Uterus (tissue), 4 donors: ENCODE data around the gene PTPRU. TPM values are rescaled to one million over a fixed set of nuclear protein-coding genes. Genes with fewer than 3 reads are reported as not detected.

ENCODE experiments used
- DNase-seq, 2 donors: peaks; one replicate each; pipeline ENCODE4 v3.0.0-alpha.2; 2019 to 2020
- H3K27ac ChIP-seq, 2 donors: fragments of 200-600 bp; sonication (generic); 1 replicate in 1 of 2; 2 replicates in 1 of 2; pipeline ENCODE4 v1.5.1; 2016 to 2018
- H3K27me3 ChIP-seq, 2 donors: fragments of 200-600 bp; sonication (generic); one replicate each; pipeline ENCODE4 v1.5.1; 2018 to 2019; ENCODE audit warnings: control low read depth in 1 of 2
- H3K36me3 ChIP-seq, 2 donors: fragments of 200-600 bp; sonication (generic); one replicate each; pipeline ENCODE4 v1.5.1; 2019; ENCODE audit warnings: control low read depth in 1 of 2
- H3K4me1 ChIP-seq, 2 donors: fragments of 200-600 bp; sonication (generic); one replicate each; pipeline ENCODE4 v1.5.1; 2018 to 2019; ENCODE audit warnings: control low read depth in 1 of 2
- H3K4me3 ChIP-seq, 2 donors: fragments of 200-600 bp; sonication (generic); 1 replicate in 1 of 2; 2 replicates in 1 of 2; pipeline ENCODE4 v1.5.1; 2018 to 2019; ENCODE audit warnings: mild to moderate bottlenecking in 1 of 2
- H3K9me3 ChIP-seq, 2 donors: fragments of 200-600 bp; sonication (generic); one replicate each; pipeline ENCODE4 v1.5.1; 2019; ENCODE audit warnings: control low read depth in 1 of 2
- POLR2A ChIP-seq, 2 donors: fragments of 450-650 bp; IDR thresholded peaks; one replicate each; pipeline ENCODE4 v1.6.1; 2016; ENCODE audit warnings: antibody characterized with exemption in 2 of 2, mild to moderate bottlenecking in 1 of 2, moderate library complexity in 1 of 2
- intact Hi-C: fragments of 100-400 bp; cut with DNase I; formaldehyde crosslinking; loops from one replicate; pipeline ENCODE4 v1.15.1; 2023; ENCODE audit warnings: low total_unique reads
- total RNA-seq, 4 donors: library from RNA; depleted of rRNA in 3 of 4; stranded (reverse); fragments of >200 nt in 3 of 4; gene quantifications; one replicate each; pipeline versions ENCODE4 v1.1.0 to v1.2.4, GENCODE V29; 2014 to 2023
- TF ChIP-seq, protein P1 (sequence below), 4 experiments: fragments of 200-600 bp in 2 of 4; fragments of 450-650 bp in 2 of 4; sonication (generic) in 2 of 4; IDR thresholded peaks; one replicate each; pipeline ENCODE4 v1.5.1; 2016 to 2019; ENCODE audit warnings: antibody characterized with exemption in 4 of 4, mild to moderate bottlenecking in 2 of 4, moderate library complexity in 1 of 4
- donor health status: DM: yes; HTN: yes; CAD: no.

The PTPRU gene
- total RNA-seq, 4 donors from 2014 or later, result 9.5 to 48.2 (median 33.4) TPM

DNA sequence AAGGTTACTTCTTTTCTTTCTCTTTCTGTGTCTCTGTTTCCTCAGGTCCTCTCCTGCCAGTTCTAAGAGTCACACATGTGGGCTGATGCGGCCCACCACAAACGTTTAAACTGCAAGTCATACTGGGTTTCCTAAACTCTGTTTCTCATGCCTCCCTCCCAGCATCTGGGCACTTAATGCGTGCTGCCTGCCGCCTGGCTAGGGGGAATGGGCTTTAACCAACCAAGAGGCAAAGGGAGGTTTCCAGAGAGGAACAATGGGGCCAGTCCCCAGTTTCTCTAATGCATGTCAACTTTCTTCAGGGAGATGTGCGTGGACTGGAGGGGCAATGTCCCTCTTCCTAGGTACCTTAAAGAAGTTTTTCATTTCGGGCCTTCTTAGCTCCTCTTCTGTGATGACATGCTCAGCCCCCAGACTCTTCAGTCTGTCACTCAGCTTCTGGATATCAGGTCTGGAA is 34.7 kb upstream of the PTPRU start:
- Histone ChIP-seq H3K36me3 (no peaks in the 10 kb centered on the region), H3K27me3 (no peaks in the 10 kb centered on the region), H3K27ac (peak overlapping the region; percentile 79 to 94), H3K9me3 (no peaks in the 10 kb centered on the region), H3K4me1 (peaks cover 0 to 5% of the 10 kb centered on the region in 2 donors), H3K4me3 (no peak overlapping the region)
- no peak for DNase-seq
- TF ChIP-seq POLR2A (IDR thresholded peaks at IDR 0.05), result no peak
- TF ChIP-seq, protein P1, sequence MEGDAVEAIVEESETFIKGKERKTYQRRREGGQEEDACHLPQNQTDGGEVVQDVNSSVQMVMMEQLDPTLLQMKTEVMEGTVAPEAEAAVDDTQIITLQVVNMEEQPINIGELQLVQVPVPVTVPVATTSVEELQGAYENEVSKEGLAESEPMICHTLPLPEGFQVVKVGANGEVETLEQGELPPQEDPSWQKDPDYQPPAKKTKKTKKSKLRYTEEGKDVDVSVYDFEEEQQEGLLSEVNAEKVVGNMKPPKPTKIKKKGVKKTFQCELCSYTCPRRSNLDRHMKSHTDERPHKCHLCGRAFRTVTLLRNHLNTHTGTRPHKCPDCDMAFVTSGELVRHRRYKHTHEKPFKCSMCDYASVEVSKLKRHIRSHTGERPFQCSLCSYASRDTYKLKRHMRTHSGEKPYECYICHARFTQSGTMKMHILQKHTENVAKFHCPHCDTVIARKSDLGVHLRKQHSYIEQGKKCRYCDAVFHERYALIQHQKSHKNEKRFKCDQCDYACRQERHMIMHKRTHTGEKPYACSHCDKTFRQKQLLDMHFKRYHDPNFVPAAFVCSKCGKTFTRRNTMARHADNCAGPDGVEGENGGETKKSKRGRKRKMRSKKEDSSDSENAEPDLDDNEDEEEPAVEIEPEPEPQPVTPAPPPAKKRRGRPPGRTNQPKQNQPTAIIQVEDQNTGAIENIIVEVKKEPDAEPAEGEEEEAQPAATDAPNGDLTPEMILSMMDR (IDR thresholded peaks at IDR 0.05), result no peak
- intact Hi-C loops, result loop anchor here (5.0 kb wide), 1 partner anchor 319 kb away; no protein-coding TSS in a partner anchor

DNA sequence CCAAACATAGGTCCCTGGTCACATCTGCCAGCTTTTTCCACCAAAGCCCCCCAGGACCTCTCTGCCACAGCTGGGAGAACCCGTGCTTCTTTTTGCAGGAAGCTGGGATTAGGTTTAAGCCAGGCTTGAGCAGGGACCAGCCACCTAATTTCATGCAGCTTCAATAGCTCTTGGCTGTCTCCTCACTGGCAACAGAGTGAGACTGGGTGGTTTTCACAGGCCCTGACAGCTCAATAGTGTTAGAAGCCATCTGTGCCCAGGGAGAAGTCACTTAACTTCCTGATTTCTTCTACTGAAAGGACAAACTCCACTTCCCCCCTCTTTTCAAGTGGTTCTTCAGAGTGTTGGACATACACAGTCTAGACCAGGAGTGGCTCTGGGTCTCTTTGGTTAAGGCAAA is 34.3 kb upstream of the PTPRU start:
- H3K27ac ChIP-seq, result peak overlapping the region; percentile 79 to 94
- no peak for DNase-seq
- peaks cover 0 to 5% of the 10 kb centered on the region in 2 donors for H3K4me1 ChIP-seq
- H3K4me3 ChIP-seq, result no peak overlapping the region
- H3K9me3 ChIP-seq, result no peaks in the 10 kb centered on the region
- H3K36me3 ChIP-seq, result no peaks in the 10 kb centered on the region
- intact Hi-C loops, result loop anchor here (5.0 kb wide), 1 partner anchor 320 kb away; no protein-coding TSS in a partner anchor
- H3K27me3 ChIP-seq, result no peaks in the 10 kb centered on the region
- no peak for TF ChIP-seq POLR2A (IDR thresholded peaks at IDR 0.05)
- TF ChIP-seq, protein P1 (IDR thresholded peaks at IDR 0.05), result no peak

DNA sequence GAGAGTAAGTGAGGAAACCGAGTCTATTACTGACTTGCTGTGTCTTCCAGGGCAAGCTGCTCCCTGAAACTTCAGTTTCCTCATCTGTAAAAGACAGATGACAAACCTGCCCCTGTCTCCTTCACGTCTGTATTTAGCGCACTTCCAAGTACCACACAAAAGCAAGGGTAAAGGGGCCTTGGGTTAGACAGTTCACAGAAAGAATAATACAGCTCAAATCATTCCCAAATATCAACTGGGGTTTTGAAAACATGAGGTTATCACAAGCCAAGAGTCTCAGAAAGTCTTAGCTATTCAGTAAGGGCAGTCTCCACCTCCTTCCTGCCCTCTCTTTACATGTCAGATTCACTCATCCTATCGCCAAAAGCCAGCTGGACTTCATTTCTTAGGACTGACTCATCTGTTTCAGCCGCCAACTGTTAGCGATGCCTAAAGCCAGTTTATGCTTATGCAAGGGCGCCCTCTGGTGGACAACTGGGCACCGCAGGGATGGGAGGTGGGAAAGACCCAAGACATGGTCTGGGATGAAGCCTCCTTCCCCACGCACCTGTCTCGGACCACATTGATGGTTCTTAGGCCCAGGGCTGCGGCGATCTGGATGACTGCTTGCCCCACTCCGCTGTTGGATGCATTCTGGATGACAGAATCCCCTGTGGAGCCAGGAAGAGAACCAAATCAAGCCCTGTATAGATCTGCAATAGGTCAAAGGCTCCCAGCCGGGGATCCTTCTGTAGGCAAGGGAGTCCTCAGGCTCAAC is 33.6 kb upstream of the PTPRU start:
- DNase-seq, result peak; percentile 95 to 98
- intact Hi-C loops, result loop anchor here (5.0 kb wide), 1 partner anchor 320 kb away; no protein-coding TSS in a partner anchor
- Histone ChIP-seq H3K4me1 (peaks cover 0 to 5% of the 10 kb centered on the region in 2 donors), H3K4me3 (no peak overlapping the region), H3K36me3 (no peaks in the 10 kb centered on the region), H3K27ac (peak overlapping the region; percentile 79 to 94), H3K9me3 (no peaks in the 10 kb centered on the region), H3K27me3 (no peaks in the 10 kb centered on the region)
- TF ChIP-seq POLR2A (IDR thresholded peaks at IDR 0.05), result no peak
- TF ChIP-seq, protein P1 (IDR thresholded peaks at IDR 0.05), result peak; percentile 89 to 97 (median 97)

DNA sequence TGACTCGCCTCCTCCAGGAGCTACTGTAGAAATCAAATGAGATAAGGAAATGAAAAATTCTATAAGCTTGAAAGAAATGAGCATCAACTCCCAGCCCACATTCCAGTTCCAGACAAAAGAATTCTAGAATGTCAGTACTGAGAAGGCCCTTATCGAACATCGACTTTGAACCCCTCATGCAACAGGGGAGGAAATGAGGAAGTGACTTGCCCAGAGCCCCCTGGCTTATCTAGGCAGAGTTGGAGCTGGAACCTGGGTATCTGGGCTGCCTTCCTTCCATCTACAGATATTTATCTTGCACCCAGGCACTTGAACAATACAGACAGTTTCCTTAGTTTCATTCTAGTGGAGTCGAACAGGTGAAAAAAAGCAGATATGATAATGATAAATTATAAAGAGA is 27.9 kb upstream of the PTPRU start:
- no peaks in the 10 kb centered on the region for H3K9me3 ChIP-seq
- intact Hi-C loops, result no loop called here
- H3K4me3 ChIP-seq, result no peak overlapping the region
- H3K27me3 ChIP-seq, result no peaks in the 10 kb centered on the region
- no peaks in the 10 kb centered on the region for H3K4me1 ChIP-seq
- TF ChIP-seq, protein P1 (IDR thresholded peaks at IDR 0.05), result no peak
- TF ChIP-seq POLR2A (IDR thresholded peaks at IDR 0.05), result no peak
- no peak for DNase-seq
- no peaks in the 10 kb centered on the region for H3K36me3 ChIP-seq
- H3K27ac ChIP-seq, result no peak overlapping the region

DNA sequence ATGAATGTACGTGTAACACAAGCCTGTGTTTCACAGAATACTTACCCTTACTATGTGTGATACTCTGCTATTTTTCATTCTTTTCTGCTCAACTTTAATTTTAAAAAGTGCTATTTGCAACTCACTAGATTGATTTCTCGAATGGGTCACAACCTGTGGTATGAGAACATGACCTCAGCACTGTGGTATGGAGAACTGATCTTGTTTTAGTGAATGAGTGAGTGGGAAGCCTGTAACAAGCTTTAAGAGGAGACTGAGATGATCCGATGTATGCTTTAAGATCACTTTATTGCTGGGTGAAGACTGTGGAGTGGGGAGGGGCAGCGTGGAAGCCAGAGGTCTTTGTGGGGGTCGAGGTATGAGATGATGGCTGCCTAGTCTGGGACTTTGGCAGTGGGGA is 27.1 kb upstream of the PTPRU start:
- Histone ChIP-seq H3K9me3 (no peaks in the 10 kb centered on the region), H3K4me3 (no peak overlapping the region), H3K36me3 (no peaks in the 10 kb centered on the region), H3K27me3 (no peaks in the 10 kb centered on the region), H3K4me1 (no peaks in the 10 kb centered on the region), H3K27ac (no peak overlapping the region)
- intact Hi-C loops, result no loop called here
- no peak for DNase-seq
- TF ChIP-seq, protein P1 (IDR thresholded peaks at IDR 0.05), result no peak
- no peak for TF ChIP-seq POLR2A (IDR thresholded peaks at IDR 0.05)
